GM21526 (cell line): ENCODE results near the gene KCNQ4.

Experiments used
- ATAC-seq: cut with Tn5 transposase; IDR thresholded peaks from one replicate; pipeline ENCODE4 v1.9.1; 2021; ENCODE audit warnings: moderate library complexity; ENCODE audit not compliant: unreplicated experiment, low FRiP score

Gene KCNQ4

DNA sequence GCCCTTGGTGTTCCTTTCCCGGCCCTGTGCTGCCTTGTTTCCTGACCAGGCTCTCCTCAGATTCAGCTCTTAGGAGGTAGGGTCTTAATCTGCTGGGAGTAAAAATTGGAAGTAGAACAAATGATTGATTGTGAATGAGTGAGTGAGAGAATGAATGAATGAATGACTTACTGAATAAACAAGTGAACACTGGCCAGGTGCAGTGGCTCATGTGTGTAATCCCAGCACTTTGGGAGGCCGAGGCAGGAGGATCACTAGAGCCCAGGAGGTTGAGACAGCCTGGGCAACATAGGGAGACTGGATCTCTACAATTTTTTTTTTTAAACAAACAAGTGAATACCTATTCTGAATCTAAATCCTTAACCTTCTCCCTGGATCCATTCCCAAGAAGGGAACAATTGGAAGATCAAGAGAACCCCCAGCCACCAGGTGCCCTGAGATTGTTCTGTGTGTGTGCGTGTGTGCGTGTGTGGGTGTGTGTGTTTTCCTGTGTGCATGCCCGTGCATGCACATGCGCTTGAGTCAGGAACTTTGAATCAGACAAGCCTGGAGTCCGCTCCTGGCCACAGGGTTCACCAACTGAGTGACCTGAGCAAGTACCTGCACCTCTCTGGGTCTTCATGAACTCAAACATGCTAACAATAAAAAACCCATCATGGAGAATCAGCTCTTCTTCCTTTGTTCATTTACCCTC, 102.9 kb downstream of the KCNQ4 start:
- ATAC-seq: no peak

DNA sequence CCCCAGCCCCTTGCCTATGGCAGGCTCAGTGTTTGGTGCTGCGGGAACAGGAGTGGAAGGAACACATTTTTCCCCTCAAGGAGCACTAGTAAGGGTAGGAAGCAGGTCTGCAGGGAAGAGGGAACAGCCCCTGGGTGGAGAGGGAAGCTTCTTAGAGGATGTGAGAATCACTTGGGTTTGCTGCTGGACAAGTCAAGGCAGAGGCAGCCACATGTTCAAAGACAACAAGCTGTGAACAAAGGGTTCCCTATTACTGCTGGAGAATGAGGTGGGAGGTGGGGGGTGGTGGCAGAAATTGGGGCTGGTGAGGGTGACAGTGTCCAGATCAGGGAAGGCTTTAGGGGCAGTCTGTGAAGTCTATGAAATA, 103.4 kb downstream of the KCNQ4 start:
- no peak for ATAC-seq

DNA sequence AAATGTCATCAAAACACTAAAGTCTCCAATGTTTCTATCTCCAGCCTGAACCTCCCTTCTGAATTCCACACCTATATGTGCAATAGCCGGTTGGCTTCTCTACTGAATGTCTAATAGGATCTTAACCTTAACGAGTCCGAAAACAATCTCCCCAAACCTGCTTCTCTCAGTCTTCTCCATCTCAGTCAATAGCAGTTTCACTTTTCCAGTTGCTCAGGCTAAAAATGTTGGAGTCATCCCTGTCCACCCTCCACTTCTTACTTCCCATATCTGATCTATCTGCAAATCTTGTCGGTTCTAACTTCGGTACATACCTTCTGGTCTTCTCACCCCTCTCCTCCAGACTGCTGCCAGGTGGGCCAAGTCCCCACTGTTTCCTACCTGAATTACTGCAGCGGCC, 104.1 kb downstream of the KCNQ4 start:
- no peak for ATAC-seq
